ENCODE data around the gene PRKCA.

DNA sequence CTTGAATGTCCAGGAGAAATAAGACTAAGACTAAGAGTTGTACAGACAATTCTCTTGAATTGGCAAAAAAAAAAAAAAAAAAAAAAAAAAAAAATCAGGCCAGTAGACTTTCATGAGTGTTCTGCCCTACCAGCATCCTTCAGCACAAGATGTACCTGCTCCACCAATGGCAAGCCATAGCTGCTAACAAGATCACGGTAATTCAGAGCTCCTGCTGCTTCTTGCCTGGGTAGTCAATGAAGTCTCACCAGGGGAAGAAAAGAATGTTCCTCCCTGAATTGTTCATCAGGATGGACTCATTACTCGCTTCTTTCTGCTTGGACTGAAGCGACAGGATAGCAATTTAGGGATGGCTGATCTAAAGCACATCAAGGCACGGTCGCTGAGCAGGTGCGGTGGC is 42.1 kb upstream of the PRKCA start:
- TF ChIP-seq, protein P1, sequence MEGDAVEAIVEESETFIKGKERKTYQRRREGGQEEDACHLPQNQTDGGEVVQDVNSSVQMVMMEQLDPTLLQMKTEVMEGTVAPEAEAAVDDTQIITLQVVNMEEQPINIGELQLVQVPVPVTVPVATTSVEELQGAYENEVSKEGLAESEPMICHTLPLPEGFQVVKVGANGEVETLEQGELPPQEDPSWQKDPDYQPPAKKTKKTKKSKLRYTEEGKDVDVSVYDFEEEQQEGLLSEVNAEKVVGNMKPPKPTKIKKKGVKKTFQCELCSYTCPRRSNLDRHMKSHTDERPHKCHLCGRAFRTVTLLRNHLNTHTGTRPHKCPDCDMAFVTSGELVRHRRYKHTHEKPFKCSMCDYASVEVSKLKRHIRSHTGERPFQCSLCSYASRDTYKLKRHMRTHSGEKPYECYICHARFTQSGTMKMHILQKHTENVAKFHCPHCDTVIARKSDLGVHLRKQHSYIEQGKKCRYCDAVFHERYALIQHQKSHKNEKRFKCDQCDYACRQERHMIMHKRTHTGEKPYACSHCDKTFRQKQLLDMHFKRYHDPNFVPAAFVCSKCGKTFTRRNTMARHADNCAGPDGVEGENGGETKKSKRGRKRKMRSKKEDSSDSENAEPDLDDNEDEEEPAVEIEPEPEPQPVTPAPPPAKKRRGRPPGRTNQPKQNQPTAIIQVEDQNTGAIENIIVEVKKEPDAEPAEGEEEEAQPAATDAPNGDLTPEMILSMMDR (IDR thresholded peaks at IDR 0.05), result no peak
- TF ChIP-seq EP300 (IDR thresholded peaks at IDR 0.05), result no peak

Data from ovary (tissue), 3 donors.